Lower leg skin (tissue), 4 donors: ENCODE measurements around the gene FCER1G. TPM values are rescaled to one million over a fixed set of nuclear protein-coding genes. Genes with fewer than 3 reads are reported as not detected.

Experiments
- DNase-seq, 2 donors: peaks; one replicate each; pipeline ENCODE4 v3.0.0-alpha.2; 2019; ENCODE audit warnings: low spot score in 2 of 2
- H3K4me3 ChIP-seq: fragments of 200-600 bp; sonication (generic); 2 replicates; pipeline ENCODE4 v1.5.1; 2017; ENCODE audit warnings: mild to moderate bottlenecking, low read depth; ENCODE audit not compliant: poor library complexity, severe bottlenecking
- CTCF ChIP-seq, 3 donors: fragments of 450-650 bp; IDR thresholded peaks; one replicate each; pipeline ENCODE4 v1.5.1; 2016; ENCODE audit warnings: antibody characterized with exemption in 3 of 3, mild to moderate bottlenecking in 3 of 3, moderate library complexity in 2 of 3
- POLR2A ChIP-seq, 2 donors: fragments of 450-650 bp; IDR thresholded peaks; one replicate each; pipeline ENCODE4 v1.6.1; 2016 to 2017; ENCODE audit warnings: antibody characterized with exemption in 2 of 2, mild to moderate bottlenecking in 1 of 2, moderate library complexity in 1 of 2
- WGBS, 2 donors: methylation state at CpG; one replicate each; pipeline ENCODE4 v1.1.5; 2018; 5-methylcytosine and 5-hydroxymethylcytosine counted together
- intact Hi-C: fragments of 100-400 bp; cut with DNase I; formaldehyde crosslinking; loops from one replicate; pipeline ENCODE4 v1.15.0; 2023; ENCODE audit warnings: low total_unique reads
- total RNA-seq, 4 donors: library from RNA; depleted of rRNA; stranded (reverse); fragments of >200 nt; gene quantifications; one replicate each; pipeline ENCODE4 v1.1.0, GENCODE V29; 2016

Gene FCER1G
- total RNA-seq, 4 donors from 2014 or later: 5.0 to 31.9 (median 17.9) TPM

DNA sequence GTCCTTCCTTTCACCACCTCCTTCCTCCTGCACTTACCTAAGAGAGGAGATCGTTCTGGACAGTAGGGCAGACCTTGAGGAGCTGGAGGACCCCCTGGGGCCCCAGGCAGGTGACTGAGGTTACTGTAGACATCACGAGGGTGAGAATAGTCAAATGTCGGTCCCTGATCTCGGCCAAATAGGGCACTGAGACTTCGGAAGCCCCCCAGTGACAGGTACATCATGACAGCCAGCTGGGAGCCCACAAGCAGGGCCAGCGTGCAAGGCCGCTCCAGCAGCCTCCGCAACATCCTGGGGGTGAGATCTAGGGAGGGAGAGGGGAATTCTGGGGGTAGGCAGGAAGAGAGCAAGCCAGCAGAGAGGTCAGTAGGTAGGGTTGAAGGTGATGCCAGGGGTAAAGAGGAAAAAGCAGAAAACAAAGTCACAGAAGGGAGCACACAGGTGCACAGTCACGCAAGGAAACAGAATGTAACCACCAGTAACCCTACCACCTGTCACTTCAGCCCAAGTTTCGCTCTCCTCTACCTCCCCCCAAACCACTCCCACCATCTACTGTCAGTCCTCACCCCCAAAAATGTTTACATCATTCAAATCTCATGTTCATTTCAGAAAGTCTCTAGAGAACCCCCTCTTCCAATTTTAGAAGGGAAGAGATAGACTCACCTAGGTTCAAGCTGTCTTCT lies 39.2 kb upstream of the FCER1G start:
- WGBS, 2 donors: 88 to 90% methylated on average over 10 of the region's 10 CpGs
- no peak for TF ChIP-seq POLR2A (IDR thresholded peaks at IDR 0.05)
- TF ChIP-seq CTCF (IDR thresholded peaks at IDR 0.05): no peak
- no peak overlapping the region for H3K4me3 ChIP-seq
- intact Hi-C loops: no loop called here
- DNase-seq: no peak

- DNase-seq: no peak
- WGBS, 2 donors: 16 to 17% methylated on average over 17 of the region's 17 CpGs
- peak overlapping the region; percentile 66 for H3K4me3 ChIP-seq
- intact Hi-C loops: no loop called here
- TF ChIP-seq POLR2A (IDR thresholded peaks at IDR 0.05) (no peak), CTCF (IDR thresholded peaks at IDR 0.05) (no peak)
These were observed 38.5 kb upstream of the FCER1G start for GRCh38 chr1:161176468-161177111.

GRCh38 chr1:161177112-161177935 lies 37.8 kb upstream of the FCER1G start, which contains the start of gene B4GALT3:
TSS of gene B4GALT3 (minus strand) at chr1:161177507. CDS start at chr1:161176060, 1,447 bp downstream.
- intact Hi-C loops: no loop called here
- DNase-seq: peak; percentile 87 to 99
- TF ChIP-seq POLR2A (IDR thresholded peaks at IDR 0.05) (peak in 1 of 2 donors; percentile 11), CTCF (IDR thresholded peaks at IDR 0.05) (no peak)
- WGBS, 2 donors: 5 to 6% methylated on average over 40 to 47 of the region's 50 CpGs
- peak within 1 kb of the TSS; percentile 66 for H3K4me3 ChIP-seq

GRCh38 chr1:161177936-161178244 lies 37.2 kb upstream of the FCER1G start:
- DNase-seq: no peak
- TF ChIP-seq POLR2A (IDR thresholded peaks at IDR 0.05) (no peak), CTCF (IDR thresholded peaks at IDR 0.05) (no peak)
- no peak overlapping the region for H3K4me3 ChIP-seq
- WGBS, 2 donors: 57 to 64% methylated on average over 9 of the region's 9 CpGs
- intact Hi-C loops: no loop called here

- H3K4me3 ChIP-seq: no peak overlapping the region
- 55 to 69% methylated on average over 3 of the region's 3 CpGs for WGBS, 2 donors
- no peak for TF ChIP-seq POLR2A (IDR thresholded peaks at IDR 0.05)
- no peak for TF ChIP-seq CTCF (IDR thresholded peaks at IDR 0.05)
- intact Hi-C loops: no loop called here
- DNase-seq: no peak
These were observed 35.4 kb upstream of the FCER1G start for GRCh38 chr1:161179698-161180097.
